ENCODE measurements around the gene CNKSR2. TPM values are rescaled to one million over a fixed set of nuclear protein-coding genes. Genes with fewer than 3 reads are reported as not detected.
"Not testable (repeated sequence)": the region's sequence is repeated elsewhere in the genome, so short reads cannot be mapped to it uniquely, and the experiment has no call there.

CNKSR2 gene
- total RNA-seq, 3 donors from 2014 or later, result 4.9 to 11.2 (median 5.4) TPM

GRCh38 chrX:21528076-21528475 is 153.9 kb downstream of the CNKSR2 start:
- TF ChIP-seq CTCF (IDR thresholded peaks at IDR 0.05), result no peak
- TF ChIP-seq POLR2A (IDR thresholded peaks at IDR 0.05), result no peak
- DNase-seq (ENCODE audit: low spot score in 2 of 2), result no peak
- intact Hi-C loops (cut with DNase I; ENCODE audit: low total_unique reads), result no loop called here
- Histone ChIP-seq H3K27ac (no peak overlapping the region), H3K9me3 (no peaks in the 10 kb centered on the region), H3K27me3 (peaks cover 0 to 7% of the 10 kb centered on the region in 2 donors), H3K36me3 (no peaks in the 10 kb centered on the region), H3K4me1 (no peaks in the 10 kb centered on the region), H3K4me3 (no peak overlapping the region)

DNA sequence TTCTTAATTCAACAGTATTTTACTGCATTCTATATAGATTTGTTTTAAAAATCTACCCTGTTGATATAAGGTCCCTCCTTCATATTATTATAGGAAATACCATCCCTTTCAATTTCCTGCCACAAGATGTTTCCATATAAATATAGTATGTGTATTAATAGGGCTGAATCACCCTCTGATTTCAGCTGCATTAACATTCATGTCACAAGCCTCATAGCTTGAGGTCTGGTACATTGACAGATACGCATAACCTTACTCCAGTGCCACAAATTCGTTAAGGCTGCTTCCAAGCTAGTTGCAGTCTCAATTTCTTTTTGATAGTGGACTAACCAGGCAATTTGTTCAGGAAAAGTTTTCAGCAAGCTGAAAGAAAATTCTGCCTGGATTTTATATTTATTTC is 155.6 kb downstream of the CNKSR2 start:
- intact Hi-C loops (cut with DNase I; ENCODE audit: low total_unique reads), result no loop called here
- Histone ChIP-seq H3K9me3 (peaks cover 0 to 1% of the 10 kb centered on the region in 2 donors), H3K36me3 (no peaks in the 10 kb centered on the region), H3K4me1 (no peaks in the 10 kb centered on the region), H3K4me3 (no peak overlapping the region), H3K27me3 (peaks cover 0 to 4% of the 10 kb centered on the region in 2 donors), H3K27ac (no peak overlapping the region)
- no peak for DNase-seq (ENCODE audit: low spot score in 2 of 2)
- TF ChIP-seq POLR2AphosphoS5 (IDR thresholded peaks at IDR 0.05), result no peak
- no peak for TF ChIP-seq POLR2A (IDR thresholded peaks at IDR 0.05)
- no peak for TF ChIP-seq CTCF (IDR thresholded peaks at IDR 0.05)

DNA sequence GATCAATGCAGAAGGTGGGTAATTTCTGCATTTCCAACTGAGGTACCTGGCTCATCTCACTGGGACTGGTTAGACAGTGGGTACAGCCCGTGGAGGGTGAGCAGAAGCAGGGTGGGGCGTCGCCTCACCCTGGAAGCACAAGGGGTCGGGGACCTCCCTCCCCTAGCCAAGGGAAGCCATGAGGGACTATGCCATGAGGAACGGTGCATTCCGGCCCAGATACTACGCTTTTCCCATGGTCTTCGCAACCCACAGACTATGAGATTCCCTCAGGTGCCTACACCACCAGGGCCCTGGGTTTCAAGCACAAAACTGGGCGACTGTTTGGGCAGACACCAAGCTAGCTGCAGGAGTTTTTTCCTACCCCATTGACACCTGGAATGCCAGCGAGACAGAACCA is 170.4 kb downstream of the CNKSR2 start:
- H3K36me3 ChIP-seq; H3K9me3 ChIP-seq; H3K4me3 ChIP-seq; H3K4me1 ChIP-seq; intact Hi-C loops (cut with DNase I; ENCODE audit: low total_unique reads); H3K27me3 ChIP-seq; DNase-seq (ENCODE audit: low spot score in 2 of 2); H3K27ac ChIP-seq: not testable (repeated sequence)

DNA sequence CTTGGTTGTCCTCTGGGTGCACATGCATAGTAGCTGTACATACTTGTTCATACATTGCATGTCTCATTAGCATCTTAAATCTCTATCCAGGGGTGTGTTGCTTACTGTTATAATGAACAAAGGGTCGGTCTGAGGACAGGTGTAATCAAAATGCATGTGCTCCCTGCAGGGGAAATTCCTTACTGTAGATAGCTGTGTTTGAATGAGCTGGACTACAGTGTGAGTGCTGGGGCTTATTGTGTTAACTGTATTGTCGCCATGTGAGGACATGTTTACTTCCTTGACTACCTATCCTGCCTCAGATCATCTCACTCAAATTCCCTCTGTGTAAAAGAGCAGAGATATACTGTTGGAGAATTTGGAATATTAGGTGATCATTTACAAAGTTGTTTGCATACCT is 185.2 kb downstream of the CNKSR2 start:
- Histone ChIP-seq H3K4me3 (no peak overlapping the region), H3K27ac (no peak overlapping the region), H3K36me3 (no peaks in the 10 kb centered on the region), H3K4me1 (no peaks in the 10 kb centered on the region), H3K27me3 (peaks cover 0 to 6% of the 10 kb centered on the region in 2 donors), H3K9me3 (no peaks in the 10 kb centered on the region)
- intact Hi-C loops (cut with DNase I; ENCODE audit: low total_unique reads), result no loop called here
- no peak for DNase-seq (ENCODE audit: low spot score in 2 of 2)
- no peak for TF ChIP-seq POLR2AphosphoS5 (IDR thresholded peaks at IDR 0.05)
- no peak for TF ChIP-seq CTCF (IDR thresholded peaks at IDR 0.05)

DNA sequence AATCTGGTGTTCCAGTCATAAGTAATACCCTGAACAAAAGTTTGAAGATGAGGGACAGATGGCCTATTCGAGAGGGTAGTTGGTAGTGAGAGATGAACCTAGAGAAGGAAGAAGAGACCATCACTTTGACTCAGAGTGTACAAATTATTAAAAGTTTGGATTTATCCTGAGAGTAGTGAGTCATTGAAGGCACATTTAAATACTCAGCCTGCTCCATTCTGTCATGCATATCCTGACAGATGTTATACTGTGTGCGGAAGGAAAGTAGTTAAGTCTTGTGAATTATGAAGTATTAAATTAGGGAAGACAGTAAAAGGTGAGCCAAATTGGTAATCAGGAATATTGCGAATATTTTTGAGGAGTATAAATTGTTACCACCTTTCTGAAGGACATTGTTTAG is 190.8 kb downstream of the CNKSR2 start:
- intact Hi-C loops (cut with DNase I; ENCODE audit: low total_unique reads), result no loop called here
- no peak for DNase-seq (ENCODE audit: low spot score in 2 of 2)
- H3K36me3 ChIP-seq, result no peaks in the 10 kb centered on the region
- no peaks in the 10 kb centered on the region for H3K27me3 ChIP-seq
- TF ChIP-seq CTCF (IDR thresholded peaks at IDR 0.05) (no peak), POLR2AphosphoS5 (IDR thresholded peaks at IDR 0.05) (no peak), POLR2A (IDR thresholded peaks at IDR 0.05) (no peak)
- no peak overlapping the region for H3K27ac ChIP-seq
- no peak overlapping the region for H3K4me3 ChIP-seq
- no peaks in the 10 kb centered on the region for H3K4me1 ChIP-seq
- H3K9me3 ChIP-seq, result peaks cover 0 to 7% of the 10 kb centered on the region in 2 donors

- intact Hi-C loops (cut with DNase I; ENCODE audit: low total_unique reads), result no loop called here
- Histone ChIP-seq H3K27me3 (no peaks in the 10 kb centered on the region), H3K4me3 (no peak overlapping the region), H3K9me3 (peaks cover 9 to 32% of the 10 kb centered on the region in 2 donors), H3K36me3 (no peaks in the 10 kb centered on the region), H3K4me1 (no peaks in the 10 kb centered on the region), H3K27ac (no peak overlapping the region)
- DNase-seq (ENCODE audit: low spot score in 2 of 2), result no peak
- no peak for TF ChIP-seq POLR2A (IDR thresholded peaks at IDR 0.05)
- no peak for TF ChIP-seq POLR2AphosphoS5 (IDR thresholded peaks at IDR 0.05)
- TF ChIP-seq CTCF (IDR thresholded peaks at IDR 0.05), result no peak
These were observed 200.6 kb downstream of the CNKSR2 start for GRCh38 chrX:21574793-21575192.
